ENCODE results near the gene CHCT1.

Gene CHCT1

DNA sequence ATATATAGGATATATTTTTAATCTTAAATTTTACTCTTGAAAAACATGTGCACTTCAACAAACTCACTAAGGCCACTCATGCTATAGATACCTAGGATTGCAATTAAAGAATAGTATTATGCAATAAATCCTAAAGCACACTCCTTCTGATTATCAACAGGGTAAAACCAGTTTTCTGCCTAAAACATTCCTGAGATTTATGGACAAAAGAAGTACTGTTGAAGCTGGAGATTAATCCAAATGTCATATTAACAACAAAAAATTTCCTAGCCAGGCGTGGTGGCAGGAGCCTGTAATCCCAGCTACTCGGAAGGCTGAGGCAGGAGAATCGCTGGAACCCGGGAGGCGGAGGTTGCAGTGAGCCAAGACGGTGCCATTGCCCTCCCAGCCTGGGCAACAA is 21.4 kb downstream of the CHCT1 start:
- no peak for DNase-seq

DNA sequence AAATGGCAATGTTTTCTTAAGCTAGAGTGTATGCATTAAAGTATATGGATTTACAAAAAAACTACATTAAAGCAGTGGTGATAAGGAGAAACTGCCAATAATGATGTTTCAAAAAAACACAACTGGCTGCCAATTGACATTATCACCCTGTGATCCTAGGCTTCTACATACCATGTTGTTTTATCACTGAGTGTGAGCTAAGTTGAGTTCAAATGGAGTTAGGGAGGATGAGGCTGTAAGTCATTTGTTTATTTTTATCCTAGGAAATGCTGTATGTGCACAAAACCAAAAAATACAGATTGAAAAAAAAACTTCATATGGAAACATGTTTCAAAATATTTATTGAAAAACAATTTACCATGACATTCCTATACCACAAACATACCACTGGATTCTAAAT is 22.9 kb downstream of the CHCT1 start:
- no peak for DNase-seq

DNA sequence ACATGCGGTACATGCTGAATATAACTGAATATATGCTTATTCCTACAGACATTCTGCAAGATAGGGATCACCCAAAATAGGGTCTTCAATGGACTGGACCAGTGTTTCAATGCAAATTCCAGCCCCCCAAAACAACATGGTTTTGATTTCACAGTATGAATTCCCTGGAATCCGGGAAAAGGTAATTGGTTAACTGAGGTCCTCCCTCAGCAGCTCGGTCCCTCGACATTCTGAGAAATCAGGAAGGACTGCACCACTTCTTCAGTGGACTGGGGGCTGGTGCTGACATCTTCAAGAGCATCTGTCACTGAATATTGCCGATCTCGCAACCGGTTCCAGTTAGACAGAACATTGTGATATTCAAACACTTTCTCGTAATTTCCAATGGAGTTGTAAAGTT is 25.1 kb downstream of the CHCT1 start:
- DNase-seq: no peak

DNA sequence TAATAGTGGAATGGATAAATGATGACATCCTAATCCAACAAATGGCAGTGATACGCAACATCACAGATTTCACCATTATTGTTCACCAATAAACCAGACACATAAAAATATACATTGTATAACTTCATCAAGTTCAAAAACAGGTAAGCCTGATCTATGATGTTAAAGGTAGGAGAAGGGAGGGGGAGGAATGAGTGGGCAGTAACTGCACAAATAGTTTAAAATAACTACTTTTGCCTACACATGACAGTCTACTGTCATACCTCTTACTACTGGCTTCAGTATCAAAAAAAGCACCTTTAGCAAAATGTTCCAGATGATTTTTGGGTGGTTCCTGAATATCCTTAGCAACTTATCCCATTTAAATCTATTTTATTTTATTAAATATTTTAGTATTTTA is 28.8 kb downstream of the CHCT1 start:
- no peak for DNase-seq

DNA sequence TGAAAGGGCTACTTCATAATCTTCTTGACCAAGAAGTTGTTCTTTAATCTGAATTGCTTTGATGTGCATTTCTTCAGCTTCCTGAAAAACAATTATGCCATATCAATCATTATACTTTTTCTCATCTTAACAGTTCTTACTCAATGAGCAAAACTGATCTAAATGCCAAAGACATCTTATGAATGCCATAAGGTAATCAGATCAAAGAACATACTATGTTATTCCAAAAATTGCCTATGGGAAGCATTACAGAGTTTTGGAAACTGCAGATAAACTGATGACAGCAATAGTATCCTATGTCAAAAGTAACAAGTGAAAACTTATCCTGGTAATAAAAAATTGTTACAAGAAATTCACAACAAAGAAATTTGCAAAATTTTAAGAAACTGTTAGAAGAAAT is 29.7 kb downstream of the CHCT1 start:
- DNase-seq: no peak

DNA sequence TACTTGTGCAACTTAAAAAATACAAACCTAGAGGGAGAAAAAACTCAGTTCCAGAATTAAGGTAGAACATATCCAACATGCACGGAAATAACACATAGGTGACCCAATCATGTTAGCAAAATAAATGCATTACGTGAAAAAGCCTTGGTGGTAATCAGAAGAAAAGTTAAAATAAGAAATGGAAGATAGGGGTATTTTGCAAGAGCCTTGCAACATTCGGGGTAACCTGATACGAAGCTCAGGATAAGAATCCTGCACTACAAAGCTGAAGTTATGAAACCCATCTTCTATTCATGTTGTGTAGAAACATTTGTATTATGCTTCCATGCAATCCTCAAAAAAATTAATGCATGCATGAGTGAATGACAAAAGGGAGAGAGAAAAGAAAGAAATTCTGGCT is 33.1 kb downstream of the CHCT1 start:
- DNase-seq: no peak

DNA sequence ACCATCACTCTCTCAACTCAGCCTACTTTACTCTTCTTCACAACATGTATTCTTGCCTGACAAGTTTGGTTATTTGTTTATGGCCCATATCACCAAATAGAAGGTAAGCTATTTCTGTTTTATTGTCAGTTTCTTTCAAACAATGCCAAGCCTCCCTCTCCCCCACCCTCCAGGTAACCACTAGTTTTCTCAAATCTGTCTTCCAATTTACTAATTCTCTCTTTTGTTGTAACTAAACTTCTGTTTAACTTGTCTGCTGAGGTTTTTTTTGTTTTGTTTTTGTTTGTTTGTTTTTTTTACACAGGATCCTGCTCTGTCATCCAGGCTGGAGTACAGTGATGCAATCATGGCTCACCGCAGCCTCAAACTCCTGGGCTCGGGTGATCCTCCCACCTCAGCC is 34.9 kb downstream of the CHCT1 start:
- no peak for DNase-seq

DNA sequence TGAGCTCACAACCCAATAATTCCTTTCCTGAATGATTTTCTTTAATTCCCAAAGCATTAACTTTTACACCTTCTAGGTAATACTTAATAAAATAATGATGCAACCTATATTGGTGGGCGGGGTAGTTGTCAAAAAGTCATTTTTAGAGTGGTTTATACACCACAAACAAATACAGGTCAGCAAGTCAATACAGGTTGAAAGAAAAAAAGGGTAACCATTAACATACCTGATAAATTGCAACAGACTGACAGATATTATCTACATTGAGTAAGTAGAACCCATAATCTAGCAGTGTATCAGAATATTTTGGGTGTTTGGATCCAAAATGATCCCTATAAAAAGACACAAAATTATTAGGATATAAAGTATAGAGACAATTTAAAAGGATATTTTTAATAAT is 39.3 kb downstream of the CHCT1 start:
- no peak for DNase-seq

DNA sequence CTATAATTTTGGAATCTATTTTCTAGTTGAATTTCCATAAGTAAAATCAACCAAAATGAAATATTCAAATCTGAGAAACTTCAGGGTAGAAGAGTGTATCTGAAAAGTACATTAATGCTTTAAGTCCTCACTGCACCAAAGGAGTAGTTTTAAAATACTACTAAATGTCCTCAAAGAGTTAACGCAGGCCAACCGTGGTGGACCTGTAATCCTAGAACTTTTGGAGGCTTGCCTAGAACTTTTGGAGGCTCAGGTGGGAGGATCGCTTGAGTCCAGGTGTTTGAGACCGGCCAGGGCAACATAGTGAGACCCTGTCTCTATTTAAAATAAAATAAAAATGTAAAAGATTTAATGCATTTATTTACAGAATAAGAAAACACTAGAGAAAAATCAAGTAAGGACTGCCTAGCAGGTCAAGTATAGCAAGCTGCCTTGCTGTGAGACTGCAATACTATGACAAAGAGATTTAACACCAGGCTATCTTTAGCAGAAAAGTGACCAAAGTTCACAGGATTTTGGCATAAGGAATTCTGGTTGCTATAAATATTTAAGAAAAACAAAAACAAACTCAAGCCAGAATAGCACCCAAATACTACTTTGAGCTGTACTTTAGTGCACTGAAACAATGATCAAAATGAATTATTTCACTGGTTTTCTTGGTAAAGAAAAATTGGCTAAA is 41.0 kb downstream of the CHCT1 start:
- no peak for DNase-seq

DNA sequence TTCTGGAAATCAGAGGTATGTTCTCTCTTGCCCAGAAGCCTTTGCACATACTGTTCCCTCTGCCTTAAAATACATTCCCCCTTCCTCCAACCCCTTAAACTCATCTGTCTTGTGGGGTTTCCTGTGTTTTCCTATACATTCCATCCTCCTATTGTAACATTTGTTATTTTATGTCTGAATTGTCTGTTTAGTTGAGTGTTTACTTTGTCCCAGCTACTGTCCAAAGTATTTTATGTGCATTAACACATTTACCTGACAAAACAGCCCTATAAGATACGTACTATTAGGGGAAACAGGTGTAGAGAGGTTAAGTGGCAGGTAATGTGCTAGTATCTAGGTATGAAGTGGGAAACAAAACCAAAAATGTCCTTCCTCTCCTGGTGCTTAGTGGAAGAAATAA is 42.1 kb downstream of the CHCT1 start:
- no peak for DNase-seq

DNA sequence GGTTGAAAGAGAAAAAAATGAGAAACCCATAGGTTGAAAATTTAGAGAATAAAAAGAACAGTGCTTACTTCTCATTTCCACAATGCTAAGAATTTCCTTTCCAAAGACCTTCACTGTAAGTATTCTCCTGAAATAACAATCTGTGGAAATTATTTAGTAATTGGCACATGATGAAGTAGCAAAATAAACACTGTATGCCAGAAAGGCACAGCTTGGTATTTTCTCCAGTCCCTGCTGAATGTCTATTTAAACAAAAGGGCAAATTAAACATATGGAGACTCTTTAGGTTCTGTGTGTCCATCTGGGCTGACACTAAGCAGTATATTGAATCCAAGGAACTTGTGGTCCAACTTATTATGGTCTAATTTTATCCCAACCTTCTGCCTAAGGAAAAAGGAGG is 46.1 kb downstream of the CHCT1 start:
- no peak for DNase-seq

DNA sequence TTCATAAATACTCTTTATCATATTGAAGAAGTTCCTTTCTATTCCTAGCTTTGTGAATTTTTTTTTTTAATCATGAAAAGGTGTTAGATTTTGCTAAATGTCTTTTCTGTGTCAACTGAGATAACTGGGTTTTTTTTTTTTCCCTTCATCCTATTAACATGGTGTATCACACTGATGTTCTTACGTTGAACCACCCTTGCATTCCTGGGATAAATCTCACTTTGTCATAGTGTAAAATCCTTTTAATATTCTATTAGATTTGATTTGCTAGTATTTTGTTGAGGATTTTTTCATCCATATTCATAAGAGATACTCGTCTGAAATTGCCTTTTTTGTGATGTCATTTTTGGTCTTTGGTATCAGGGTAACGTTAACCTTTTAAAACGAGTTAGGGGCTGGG is 49.2 kb downstream of the CHCT1 start:
- no peak for DNase-seq

DNA sequence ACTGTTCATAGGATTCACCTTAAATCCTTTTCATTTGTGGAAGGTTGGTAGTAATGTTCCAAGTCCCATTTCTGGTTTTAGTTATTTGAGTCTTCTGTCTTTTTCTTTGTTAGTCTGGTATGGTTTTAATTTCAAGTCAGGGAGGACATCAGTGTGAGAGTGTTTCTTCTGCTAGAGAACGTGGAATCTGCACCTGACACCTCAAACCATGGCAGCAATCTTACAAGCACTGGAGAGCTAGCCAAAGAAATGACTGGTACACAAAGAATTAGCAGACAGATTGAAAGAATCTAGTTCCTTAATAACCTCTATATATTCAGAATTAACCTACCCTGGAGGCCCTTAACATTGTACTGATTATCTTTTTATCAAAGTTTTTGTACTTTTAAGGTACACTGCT is 50.2 kb downstream of the CHCT1 start:
- no peak for DNase-seq

DNA sequence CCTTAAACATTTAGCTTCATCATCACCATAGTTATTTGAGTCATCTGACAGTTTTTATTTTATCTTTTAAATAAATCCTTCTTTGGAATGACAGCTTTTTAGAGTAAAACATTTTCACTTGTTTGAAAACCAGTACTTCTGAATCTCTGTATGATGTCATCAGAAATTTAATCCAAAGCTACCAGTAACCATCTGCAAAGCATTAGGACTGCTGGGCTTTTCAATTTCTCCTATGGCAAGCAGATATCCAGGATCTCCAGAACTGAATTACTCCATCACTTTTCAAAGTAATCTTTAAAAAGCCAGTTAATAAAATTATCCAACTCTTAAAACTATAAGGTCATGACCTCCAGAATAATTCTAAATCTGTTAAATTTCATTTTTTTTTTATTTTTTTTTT is 51.5 kb downstream of the CHCT1 start:
- DNase-seq: no peak
